ENCODE results near the gene FBXO42.
"Not testable (repeated sequence)": the region's sequence is repeated elsewhere in the genome, so short reads cannot be mapped to it uniquely, and the experiment has no call there.

DNA sequence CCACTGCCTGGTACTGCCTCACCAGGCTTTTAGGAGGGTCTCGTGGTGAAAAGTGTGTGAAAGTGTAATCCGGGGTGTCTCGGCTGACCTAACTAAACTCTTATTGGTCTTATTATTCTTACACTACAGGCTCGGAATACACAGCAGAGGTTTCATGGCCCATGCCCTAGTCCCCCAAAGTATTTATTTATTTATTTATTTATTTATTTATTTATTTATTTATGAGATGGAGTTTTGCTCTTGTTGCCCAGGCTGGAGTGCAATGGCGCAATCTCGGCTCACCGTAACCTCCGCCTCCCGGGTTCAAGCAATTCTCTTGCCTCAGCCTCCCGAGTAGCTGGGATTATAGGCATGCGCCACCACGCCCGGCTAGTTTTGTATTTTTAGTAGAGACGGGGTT lies 137.0 kb downstream of the FBXO42 start:
- TF ChIP-seq, protein P1, sequence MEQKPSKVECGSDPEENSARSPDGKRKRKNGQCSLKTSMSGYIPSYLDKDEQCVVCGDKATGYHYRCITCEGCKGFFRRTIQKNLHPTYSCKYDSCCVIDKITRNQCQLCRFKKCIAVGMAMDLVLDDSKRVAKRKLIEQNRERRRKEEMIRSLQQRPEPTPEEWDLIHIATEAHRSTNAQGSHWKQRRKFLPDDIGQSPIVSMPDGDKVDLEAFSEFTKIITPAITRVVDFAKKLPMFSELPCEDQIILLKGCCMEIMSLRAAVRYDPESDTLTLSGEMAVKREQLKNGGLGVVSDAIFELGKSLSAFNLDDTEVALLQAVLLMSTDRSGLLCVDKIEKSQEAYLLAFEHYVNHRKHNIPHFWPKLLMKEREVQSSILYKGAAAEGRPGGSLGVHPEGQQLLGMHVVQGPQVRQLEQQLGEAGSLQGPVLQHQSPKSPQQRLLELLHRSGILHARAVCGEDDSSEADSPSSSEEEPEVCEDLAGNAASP (IDR thresholded peaks at IDR 0.05): not testable (repeated sequence)
- TF ChIP-seq, protein P2, sequence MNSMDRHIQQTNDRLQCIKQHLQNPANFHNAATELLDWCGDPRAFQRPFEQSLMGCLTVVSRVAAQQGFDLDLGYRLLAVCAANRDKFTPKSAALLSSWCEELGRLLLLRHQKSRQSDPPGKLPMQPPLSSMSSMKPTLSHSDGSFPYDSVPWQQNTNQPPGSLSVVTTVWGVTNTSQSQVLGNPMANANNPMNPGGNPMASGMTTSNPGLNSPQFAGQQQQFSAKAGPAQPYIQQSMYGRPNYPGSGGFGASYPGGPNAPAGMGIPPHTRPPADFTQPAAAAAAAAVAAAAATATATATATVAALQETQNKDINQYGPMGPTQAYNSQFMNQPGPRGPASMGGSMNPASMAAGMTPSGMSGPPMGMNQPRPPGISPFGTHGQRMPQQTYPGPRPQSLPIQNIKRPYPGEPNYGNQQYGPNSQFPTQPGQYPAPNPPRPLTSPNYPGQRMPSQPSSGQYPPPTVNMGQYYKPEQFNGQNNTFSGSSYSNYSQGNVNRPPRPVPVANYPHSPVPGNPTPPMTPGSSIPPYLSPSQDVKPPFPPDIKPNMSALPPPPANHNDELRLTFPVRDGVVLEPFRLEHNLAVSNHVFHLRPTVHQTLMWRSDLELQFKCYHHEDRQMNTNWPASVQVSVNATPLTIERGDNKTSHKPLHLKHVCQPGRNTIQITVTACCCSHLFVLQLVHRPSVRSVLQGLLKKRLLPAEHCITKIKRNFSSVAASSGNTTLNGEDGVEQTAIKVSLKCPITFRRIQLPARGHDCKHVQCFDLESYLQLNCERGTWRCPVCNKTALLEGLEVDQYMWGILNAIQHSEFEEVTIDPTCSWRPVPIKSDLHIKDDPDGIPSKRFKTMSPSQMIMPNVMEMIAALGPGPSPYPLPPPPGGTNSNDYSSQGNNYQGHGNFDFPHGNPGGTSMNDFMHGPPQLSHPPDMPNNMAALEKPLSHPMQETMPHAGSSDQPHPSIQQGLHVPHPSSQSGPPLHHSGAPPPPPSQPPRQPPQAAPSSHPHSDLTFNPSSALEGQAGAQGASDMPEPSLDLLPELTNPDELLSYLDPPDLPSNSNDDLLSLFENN (IDR thresholded peaks at IDR 0.05; ENCODE audit: low read depth in 2 of 2, low read length in 2 of 2): not testable (repeated sequence)
- TF ChIP-seq CBFB (CRISPR knock-in tag; IDR thresholded peaks at IDR 0.05); ZNF124 (CRISPR knock-in tag; IDR thresholded peaks at IDR 0.05); GABPB1 (CRISPR knock-in tag; IDR thresholded peaks at IDR 0.05); MYC (IDR thresholded peaks at IDR 0.05; ENCODE audit: low read depth, low read length); MYC (CRISPR knock-in tag; IDR thresholded peaks at IDR 0.05; ENCODE audit: borderline replicate concordance, low read depth); POLR3A (IDR thresholded peaks at IDR 0.05; ENCODE audit: borderline replicate concordance, extremely low read depth, insufficient read depth, insufficient read length): not testable (repeated sequence)

Measured in K562 (cell line).